A549 (cell line): ENCODE results near the gene ESRP2. TPM values are rescaled to one million over a fixed set of nuclear protein-coding genes. Genes with fewer than 3 reads are reported as not detected.

Experiments
- ATAC-seq, 2 experiments: fragments of 200-7000 bp in 1 of 2; fragments of >200 bp in 1 of 2; cut with Nextera tagmentation in 1 of 2; cut with Tn5 transposase in 1 of 2; 3 replicates each; pipeline versions ENCODE4 v1.8.0 to v1.9.1; 2018 to 2020; ENCODE audit warnings: mild to moderate bottlenecking in 1 of 2, moderate library complexity in 1 of 2
- CTCF ChIA-PET: fragments of 300-600 bp; sonication (Branson Sonifier 250); formaldehyde crosslinking; extraction: SDS; loops from one replicate; lab custom pipeline; 2021; ENCODE audit warnings: antibody characterized with exemption, inconsistent platforms; lab: Yijun Ruan, JAX
- POLR2A ChIA-PET: fragments of 350-600 bp; formaldehyde crosslinking; extraction: SDS; loops from one replicate; lab custom pipeline; 2021; ENCODE audit warnings: antibody characterized with exemption, inconsistent platforms; lab: Yijun Ruan, JAX
- DNase-seq, 2 experiments: peaks; one replicate each; pipeline versions ENCODE4 v3.0.0 to v3.0.0-alpha.2; 2011 to 2016; ENCODE audit warnings: low read depth in 1 of 2, low spot score in 1 of 2
- FAIRE-seq: peaks from 2 replicates; lab custom pipeline; 2011; peaks lifted over from hg19 to GRCh38; lab: Jason Lieb, UNC
- H3K27ac ChIP-seq, 2 experiments: fragments of >200 bp; sonication (Bioruptor Twin); formaldehyde crosslinking; 3 replicates each; pipeline ENCODE4 v1.5.1; 2016 to 2017
- H3K4me1 ChIP-seq: fragments of >200 bp; sonication (Bioruptor Twin); formaldehyde crosslinking; 3 replicates; pipeline ENCODE4 v1.6.1; 2016
- H3K4me2 ChIP-seq: fragments of >200 bp; sonication (Bioruptor Twin); formaldehyde crosslinking; 3 replicates; pipeline ENCODE4 v1.6.1; 2016
- H3K4me3 ChIP-seq: fragments of >200 bp; sonication (Bioruptor Twin); formaldehyde crosslinking; 3 replicates; pipeline ENCODE4 v1.5.1; 2016
- H3K9me3 ChIP-seq: fragments of >200 bp; sonication (Bioruptor Twin); formaldehyde crosslinking; 3 replicates; pipeline ENCODE4 v1.6.1; 2016
- BCL3 ChIP-seq: fragments of >200 bp; sonication (Bioruptor Twin); formaldehyde crosslinking; IDR thresholded peaks from 3 replicates; pipeline ENCODE4 v1.6.1; 2016
- BHLHE40 ChIP-seq: IDR thresholded peaks from 2 replicates; pipeline ENCODE4 v1.6.1; 2012; ENCODE audit warnings: low read depth, low read length, inconsistent platforms
- CBX8 ChIP-seq: fragments of 200-600 bp; sonication (generic); IDR thresholded peaks from 2 replicates; pipeline ENCODE4 v1.6.1; 2016
- CEBPB ChIP-seq, 2 experiments: fragments of >200 bp in 1 of 2; sonication (Bioruptor Twin) in 1 of 2; formaldehyde crosslinking in 1 of 2; IDR thresholded peaks; 2 replicates each; pipeline ENCODE4 v1.6.1; 2012 to 2016
- CHD2 ChIP-seq: fragments of 150-350 bp; IDR thresholded peaks from 2 replicates; pipeline ENCODE4 v1.6.1; 2014; ENCODE audit warnings: low read length; ENCODE audit not compliant: partially characterized antibody
- CHD4 ChIP-seq: fragments of 200-600 bp; sonication (generic); IDR thresholded peaks from 2 replicates; pipeline ENCODE4 v1.6.1; 2016; ENCODE audit warnings: antibody characterized with exemption, mild to moderate bottlenecking, borderline replicate concordance
- CTCF ChIP-seq: fragments of >200 bp; sonication (Bioruptor Twin); formaldehyde crosslinking; IDR thresholded peaks from 3 replicates; pipeline ENCODE4 v1.5.1; 2016
- E2F6 ChIP-seq: IDR thresholded peaks from 2 replicates; pipeline ENCODE4 v1.6.1; 2012; ENCODE audit warnings: low read depth, borderline replicate concordance
- EHF ChIP-seq: fragments of 250-450 bp; sonication (Bioruptor Pico); IDR thresholded peaks from 2 replicates; pipeline ENCODE4 v1.5.0; 2020; ENCODE audit warnings: mild to moderate bottlenecking
- EHMT2 ChIP-seq: fragments of 200-600 bp; sonication (generic); IDR thresholded peaks from 2 replicates; pipeline ENCODE4 v1.6.1; 2016; ENCODE audit warnings: antibody characterized with exemption, low read depth, mild to moderate bottlenecking, moderate library complexity
- ELK1 ChIP-seq: fragments of 150-350 bp; IDR thresholded peaks from 2 replicates; pipeline ENCODE4 v1.6.1; 2014; ENCODE audit warnings: low read depth, mild to moderate bottlenecking, low read length
- EP300 ChIP-seq, 2 experiments: fragments of >200 bp; sonication (Bioruptor Twin); formaldehyde crosslinking; IDR thresholded peaks; 2 replicates in 1 of 2; 3 replicates in 1 of 2; pipeline ENCODE4 v1.6.1; 2016 to 2017
- FOSL2 ChIP-seq, 2 experiments: fragments of 450-650 bp in 1 of 2; fragments of >200 bp in 1 of 2; sonication (Bioruptor Twin) in 1 of 2; formaldehyde crosslinking; IDR thresholded peaks; 2 replicates each; pipeline versions ENCODE4 v1.5.0 to v1.6.1; 2016 to 2020; ENCODE audit warnings: mild to moderate bottlenecking in 1 of 2, moderate library complexity in 1 of 2
- FOXS1 ChIP-seq: fragments of 250-450 bp; sonication (Bioruptor Pico); IDR thresholded peaks from 2 replicates; pipeline ENCODE4 v1.5.0; 2020; ENCODE audit warnings: mild to moderate bottlenecking, moderate library complexity
- GATA3 ChIP-seq: IDR thresholded peaks from 2 replicates; pipeline ENCODE4 v1.6.1; 2012; ENCODE audit warnings: borderline replicate concordance
- HDAC2 ChIP-seq: fragments of 200-600 bp; sonication (generic); IDR thresholded peaks from 2 replicates; pipeline ENCODE4 v1.6.1; 2016
- HES2 ChIP-seq: fragments of >200 bp; sonication (Bioruptor Twin); formaldehyde crosslinking; IDR thresholded peaks from 2 replicates; pipeline ENCODE4 v1.6.1; 2016
- HOXB13 ChIP-seq: fragments of 250-450 bp; sonication (Bioruptor Pico); IDR thresholded peaks from 2 replicates; pipeline ENCODE4 v1.5.0; 2020; ENCODE audit warnings: low read depth, mild to moderate bottlenecking, moderate library complexity
- HOXB5 ChIP-seq: fragments of 250-450 bp; sonication (Bioruptor Pico); IDR thresholded peaks from 2 replicates; pipeline ENCODE4 v1.5.0; 2020; ENCODE audit warnings: mild to moderate bottlenecking, moderate library complexity
- JUNB ChIP-seq: fragments of >200 bp; sonication (Bioruptor Twin); formaldehyde crosslinking; IDR thresholded peaks from 2 replicates; pipeline ENCODE4 v1.6.1; 2016
- KDM5A ChIP-seq: fragments of 200-600 bp; sonication (generic); IDR thresholded peaks from 2 replicates; pipeline ENCODE4 v1.6.1; 2016; ENCODE audit warnings: antibody characterized with exemption, mild to moderate bottlenecking
- MAX ChIP-seq: IDR thresholded peaks from 2 replicates; pipeline ENCODE4 v1.6.1; 2012
- MYC ChIP-seq: IDR thresholded peaks from 2 replicates; pipeline ENCODE4 v1.6.1; 2012; ENCODE audit warnings: mild to moderate bottlenecking, inconsistent platforms, low read length, improper control_type of control experiment, borderline replicate concordance
- NPAS2 ChIP-seq: fragments of 250-450 bp; sonication (Bioruptor Pico); IDR thresholded peaks from 2 replicates; pipeline ENCODE4 v1.8.0; 2022; ENCODE audit warnings: mild to moderate bottlenecking, moderate library complexity, borderline replicate concordance
- PHF8 ChIP-seq: fragments of 200-600 bp; sonication (generic); IDR thresholded peaks from 2 replicates; pipeline ENCODE4 v1.6.1; 2016; ENCODE audit warnings: low read depth, mild to moderate bottlenecking, antibody characterized with exemption, moderate library complexity, borderline replicate concordance
- RAD21 ChIP-seq, 2 experiments: fragments of >200 bp in 1 of 2; sonication (Bioruptor Twin) in 1 of 2; formaldehyde crosslinking in 1 of 2; IDR thresholded peaks in 1 of 2; conservative IDR thresholded peaks in 1 of 2; 2 replicates in 1 of 2; 3 replicates in 1 of 2; pipeline ENCODE4 v1.6.1; 2012 to 2018; ENCODE audit warnings: inconsistent platforms in 1 of 2
- RCOR1 ChIP-seq: fragments of 150-350 bp; IDR thresholded peaks from 2 replicates; pipeline ENCODE4 v1.6.1; 2014; ENCODE audit warnings: antibody characterized with exemption, low read length, low read depth
- RFX5 ChIP-seq: fragments of 450-650 bp; IDR thresholded peaks from 2 replicates; pipeline ENCODE4 v1.7.1; 2014; ENCODE audit warnings: antibody characterized with exemption, mild to moderate bottlenecking, moderate library complexity
- SREBF2 ChIP-seq: fragments of 450-650 bp; IDR thresholded peaks from 2 replicates; pipeline ENCODE4 v1.6.1; 2014; ENCODE audit warnings: mild to moderate bottlenecking, moderate library complexity
- TP53 ChIP-seq: fragments of 250-450 bp; sonication (Bioruptor Pico); IDR thresholded peaks from 2 replicates; pipeline ENCODE4 v1.5.0; 2021; ENCODE audit warnings: mild to moderate bottlenecking, moderate library complexity
- ZNF302 ChIP-seq: fragments of 250-450 bp; sonication (Bioruptor Pico); IDR thresholded peaks from 2 replicates; pipeline ENCODE4 v1.9.0; 2021; ENCODE audit warnings: inconsistent platforms, mild to moderate bottlenecking, moderate library complexity
- WGBS: methylation state at CpG from one replicate; pipeline ENCODE4 v1.1.6; 2017; ENCODE audit errors: missing lambda C conversion rate; 5-methylcytosine and 5-hydroxymethylcytosine counted together
- polyA plus RNA-seq, 4 experiments: library from polyadenylated mRNA; depleted of rRNA in 3 of 4; stranded (reverse); fragments of >200 nt; fragmentation: RNase III in 1 of 4; extraction: RNeasy Plus Mini Kit Qiagen cat#74134 plus additional on column Dnase treatment in 1 of 4; gene quantifications; 2 replicates in 3 of 4; 3 replicates in 1 of 4; pipeline ENCODE4 v1.2.3, GENCODE V29; 2011 to 2017

The ESRP2 gene
- polyA plus RNA-seq, 2 of the 4 experiments (the other 2 are of a cell fraction): 0.08 to 0.09 TPM

- TF ChIP-seq HES2 (no peak; the same call in 1 of the 2 replicates), MAX (no peak), FOXS1 (CRISPR knock-in tag) (no peak), GATA3 (peak; percentile 50; the same call in 1 of the 2 replicates), TP53 (CRISPR knock-in tag) (0 out of 2 replicates have a peak, but pooled peaks have one; percentile 24), CEBPB (IDR thresholded peaks at IDR 0.05) (peak; percentile 66 to 93; a peak in 3 of 4 replicates)
These were observed 29.4 kb upstream of the ESRP2 start (continued) for GRCh38 chr16:68265078-68265920.

GRCh38 chr16:68264128-68265077 is 28.5 kb upstream of the ESRP2 start, which contains the start of gene SLC7A6:
Gene SLC7A6 (plus strand): TSS chr16:68264526. CDS start chr16:68274727, 10,201 bp downstream.
- 3% methylated on average over 22 of the region's 123 CpGs for WGBS
- no peak; a peak in 1 of 5 replicates for TF ChIP-seq EP300 (IDR thresholded peaks at IDR 0.05)
- TF ChIP-seq FOSL2 (IDR thresholded peaks at IDR 0.05): no peak
- TF ChIP-seq FOSL2 (CRISPR knock-in tag; IDR thresholded peaks at IDR 0.05): no peak
- TF ChIP-seq SREBF2: no peak
- peak; percentile 73 for TF ChIP-seq E2F6
- TF ChIP-seq CTCF: peak; percentile 81
- TF ChIP-seq RFX5: no peak
- TF ChIP-seq EHF (CRISPR knock-in tag): no peak
- TF ChIP-seq BCL3: peak; percentile 73; the same call in 2 of the 3 replicates
- TF ChIP-seq ZNF302 (CRISPR knock-in tag): no peak
- no peak for TF ChIP-seq EHMT2
- TF ChIP-seq KDM5A: no peak
- TF ChIP-seq CHD2: no peak
- no peak for TF ChIP-seq JUNB
- no peak for TF ChIP-seq HDAC2
- TF ChIP-seq HOXB5 (CRISPR knock-in tag): no peak
- peak; percentile 60 for TF ChIP-seq PHF8
- TF ChIP-seq BHLHE40: no peak
- no peak for TF ChIP-seq NPAS2 (CRISPR knock-in tag)
- TF ChIP-seq HOXB13: no peak
- TF ChIP-seq CHD4: no peak
- peak; percentile 14 to 40; a peak in 2 of 5 replicates for TF ChIP-seq RAD21 (conservative IDR thresholded peaks at IDR 0.05 in 1 of 2, IDR thresholded peaks at IDR 0.05 in 1 of 2)
- no peak for TF ChIP-seq CBX8
- no peak for TF ChIP-seq ELK1
- no peak for TF ChIP-seq RCOR1
- TF ChIP-seq MYC: peak; percentile 59; the same call in 1 of the 2 replicates

More at GRCh38 chr16:68264128-68265077, 28.5 kb upstream of the ESRP2 start, which contains the start of gene SLC7A6:
- Histone ChIP-seq H3K27ac (peak within 1 kb of the TSS; percentile 94 to 97), H3K4me3 (peak within 1 kb of the TSS; percentile 85), H3K4me1 (peaks cover 41% of the 10 kb centered on the region), H3K4me2 (peak within 1 kb of the TSS; percentile 84), H3K9me3 (no peaks in the 10 kb centered on the region)
- DNase-seq (peak; percentile 84 to 94), FAIRE-seq (no peak), ATAC-seq (peak; percentile 72 to 73)
- ChIA-PET CTCF (interaction anchor here (0.6 to 8.1 kb wide), 27 partner anchors 11 to 772 kb away, joined by 3 to 335 read pairs (median 7); partner anchors contain the start of genes PLA2G15, PRMT7 and SLC7A6OS), POLR2A (interaction anchor here (0.6 to 2.7 kb wide), 25 partner anchors 8 to 865 kb away, joined by 3 to 47 read pairs (median 4); partner anchors contain the start of genes PLA2G15, PRMT7 and SLC7A6OS)
